HepG2 (cell line): ENCODE measurements around the gene GCC1. TPM values are rescaled to one million over a fixed set of nuclear protein-coding genes. Genes with fewer than 3 reads are reported as not detected.

ENCODE experiments used
- ATAC-seq: fragments of 200-7000 bp; cut with Tn5 transposase; 3 replicates; pipeline ENCODE4 v1.9.1; 2020; ENCODE audit warnings: mild to moderate bottlenecking, moderate library complexity
- BruUV-seq: library from RNA; stranded (reverse); fragments of 400-500 nt; replicated peaks from 2 replicates; lab custom pipeline; 2021; lab: Mats Ljungman, UMichigan
- CTCF ChIA-PET: fragments of 300-600 bp; formaldehyde crosslinking; extraction: SDS; loops from one replicate; lab custom pipeline; 2021; ENCODE audit warnings: low total read pairs, inconsistent platforms, low intra/inter-chr PET ratio; lab: Yijun Ruan, JAX
- POLR2A ChIA-PET: fragments of 350-600 bp; sonication (Branson Sonifier 250); formaldehyde crosslinking; loops from one replicate; lab custom pipeline; 2020; ENCODE audit warnings: antibody characterized with exemption, inconsistent platforms; lab: Yijun Ruan, JAX
- DNase-seq: peaks from one replicate; pipeline ENCODE4 v3.0.0-alpha.2; 2015; ENCODE audit warnings: low spot score
- FAIRE-seq: peaks from 3 replicates; lab custom pipeline; 2011; peaks lifted over from hg19 to GRCh38; lab: Jason Lieb, UNC
- H2AFZ ChIP-seq: one replicate; pipeline ENCODE4 v1.6.1; 2011; ENCODE audit warnings: low read length, inconsistent platforms
- H3K27ac ChIP-seq: fragments of 300-600 bp; 3 replicates; pipeline ENCODE4 v1.8.0; 2011; ENCODE audit warnings: mixed run types, mild to moderate bottlenecking, mixed read lengths, low read length, inconsistent platforms; ENCODE audit not compliant: insufficient read depth; ENCODE audit errors: extremely low read length
- H3K27me3 ChIP-seq, 2 experiments: fragments of 200-600 bp in 1 of 2; 2 replicates in 1 of 2; 3 replicates in 1 of 2; pipeline versions ENCODE4 v1.6.0 to v1.8.0; 2011; ENCODE audit warnings: low read length in 2 of 2, mild to moderate bottlenecking in 2 of 2, moderate library complexity in 2 of 2, inconsistent platforms in 1 of 2; ENCODE audit not compliant: insufficient read depth in 2 of 2, control insufficient read depth in 1 of 2
- H3K36me3 ChIP-seq, 2 experiments: fragments of 200-600 bp in 1 of 2; replicated peaks in 1 of 2; 2 replicates in 1 of 2; 3 replicates in 1 of 2; pipeline versions ENCODE4 v1.5.1 to v1.8.0; 2011; ENCODE audit warnings: low read length in 2 of 2, inconsistent platforms in 1 of 2; ENCODE audit not compliant: insufficient read depth in 2 of 2, control insufficient read depth in 1 of 2
- H3K4me1 ChIP-seq: 2 replicates; pipeline ENCODE4 v1.5.1; 2012; ENCODE audit warnings: low read length, inconsistent platforms; ENCODE audit not compliant: insufficient read depth
- H3K4me2 ChIP-seq: 2 replicates; pipeline ENCODE4 v1.6.0; 2011; ENCODE audit warnings: low read depth, low read length, inconsistent platforms
- H3K4me3 ChIP-seq, 3 experiments: fragments of 200-600 bp in 1 of 3; sonication (generic), shearing (Covaris generic) in 1 of 3; replicated peaks in 1 of 3; 2 replicates each; pipeline ENCODE4 v1.5.1; 2011 to 2016; ENCODE audit warnings: low read length in 3 of 3, inconsistent platforms in 2 of 3, low read depth in 2 of 3, mild to moderate bottlenecking in 2 of 3, control low read depth in 1 of 3, mixed read lengths in 1 of 3; ENCODE audit not compliant: insufficient read depth in 1 of 3
- H3K79me2 ChIP-seq: one replicate; pipeline ENCODE4 v1.6.1; 2011; ENCODE audit warnings: low read length, inconsistent platforms; ENCODE audit not compliant: insufficient read depth
- H3K9ac ChIP-seq: 2 replicates; pipeline ENCODE4 v1.6.0; 2011; ENCODE audit warnings: mild to moderate bottlenecking, low read depth, low read length, inconsistent platforms; ENCODE audit not compliant: insufficient read depth
- H3K9me3 ChIP-seq: 2 replicates; pipeline ENCODE4 v1.5.1; 2012; ENCODE audit warnings: mild to moderate bottlenecking, low read length
- H4K20me1 ChIP-seq: 2 replicates; pipeline ENCODE4 v1.6.0; 2011; ENCODE audit warnings: inconsistent platforms, mild to moderate bottlenecking, low read length, moderate library complexity; ENCODE audit not compliant: insufficient read depth
- ARID3A ChIP-seq: IDR thresholded peaks from 2 replicates; pipeline ENCODE4 v1.6.1; 2012; ENCODE audit warnings: low read depth, low read length, improper control_type of control experiment
- DNMT1 ChIP-seq: sonication (generic); formaldehyde crosslinking; IDR thresholded peaks from 2 replicates; pipeline ENCODE4 v1.5.1; 2020; ENCODE audit warnings: mild to moderate bottlenecking, missing genetic modification reagents
- E2F1 ChIP-seq: sonication (generic); formaldehyde crosslinking; IDR thresholded peaks from 2 replicates; pipeline ENCODE4 v1.5.0; 2020; ENCODE audit warnings: missing genetic modification reagents
- ISX ChIP-seq: sonication (generic); formaldehyde crosslinking; conservative IDR thresholded peaks from 2 replicates; pipeline ENCODE4 v1.5.0; 2020; ENCODE audit warnings: missing genetic modification reagents
- MATR3 ChIP-seq: sonication (generic); formaldehyde crosslinking; IDR thresholded peaks from 2 replicates; pipeline ENCODE4 v1.4.0; 2020; ENCODE audit warnings: missing genetic modification reagents
- PHF20 ChIP-seq: sonication (generic); formaldehyde crosslinking; IDR thresholded peaks from 2 replicates; pipeline ENCODE4 v1.5.0; 2020; ENCODE audit warnings: mild to moderate bottlenecking, missing genetic modification reagents
- RAD21 ChIP-seq: fragments of 450-650 bp; formaldehyde crosslinking; IDR thresholded peaks from 2 replicates; pipeline ENCODE4 v1.5.0; 2020; ENCODE audit warnings: mild to moderate bottlenecking
- RCOR2 ChIP-seq: IDR thresholded peaks from 2 replicates; pipeline ENCODE4 v1.6.1; 2016; ENCODE audit warnings: missing biosample characterization, missing genetic modification reagents
- SMC3 ChIP-seq: IDR thresholded peaks from 2 replicates; pipeline ENCODE4 v1.6.1; 2011; ENCODE audit warnings: low read length, improper control_type of control experiment
- STAG1 ChIP-seq: sonication (generic); formaldehyde crosslinking; IDR thresholded peaks from 2 replicates; pipeline ENCODE4 v1.4.0; 2020; ENCODE audit warnings: missing genetic modification reagents
- THRA ChIP-seq: sonication (generic); formaldehyde crosslinking; IDR thresholded peaks from 2 replicates; pipeline ENCODE4 v1.4.0; 2020; ENCODE audit warnings: missing genetic modification reagents, borderline replicate concordance
- XBP1 ChIP-seq: sonication (generic); formaldehyde crosslinking; IDR thresholded peaks from 2 replicates; pipeline ENCODE4 v1.5.0; 2020; ENCODE audit warnings: missing genetic modification reagents
- ZNF18 ChIP-seq: sonication (generic); formaldehyde crosslinking; IDR thresholded peaks from 2 replicates; pipeline ENCODE4 v1.8.0; 2022; ENCODE audit warnings: mild to moderate bottlenecking, missing genetic modification reagents; ENCODE audit not compliant: insufficient replicate concordance
- ZNF224 ChIP-seq: sonication (generic); formaldehyde crosslinking; IDR thresholded peaks from 2 replicates; pipeline ENCODE4 v1.5.0; 2020; ENCODE audit warnings: mild to moderate bottlenecking, missing genetic modification reagents
- ZNF644 ChIP-seq: IDR thresholded peaks from 2 replicates; pipeline ENCODE4 v1.6.1; 2016; ENCODE audit warnings: low read depth
- ZNF879 ChIP-seq: sonication (generic); formaldehyde crosslinking; IDR thresholded peaks from 2 replicates; pipeline ENCODE4 v1.8.1; 2023; ENCODE audit warnings: missing genetic modification reagents
- WGBS: methylation state at CpG from one replicate; pipeline ENCODE4 v1.1.6; 2017; ENCODE audit warnings: low lambda C conversion rate; 5-methylcytosine and 5-hydroxymethylcytosine counted together
- in situ Hi-C: cut with HindIII; loops from 2 replicates; pipeline ENCODE4 v1.10.0; 2017; ENCODE audit warnings: low pct_unique_long_range_greater_than_20kb; ENCODE audit not compliant: extremely low pct_ligation_motif_present
- intact Hi-C: fragments of 100-400 bp; cut with micrococcal nuclease; formaldehyde crosslinking; loops from one replicate; pipeline ENCODE4 v1.10.0; 2022; ENCODE audit not compliant: unreplicated experiment
- polyA plus RNA-seq, 8 experiments: library from polyadenylated mRNA; depleted of rRNA in 3 of 8; stranded (reverse) in 7 of 8; unstranded in 1 of 8; fragments of >200 nt; fragmentation: Illumina TruSeq in 4 of 8; extraction: Trizol in 4 of 8; gene quantifications; 2 replicates each; pipeline versions ENCODE4 v1.2.1 to v1.2.3, GENCODE V29; 2011 to 2016; ENCODE audit warnings: low read depth in 4 of 8, missing spikeins in 1 of 8, mixed read lengths in 1 of 8; ENCODE audit not compliant: insufficient read depth in 1 of 8
- total RNA-seq, 5 experiments: library from RNA; depleted of rRNA; stranded (reverse); fragments of >200 nt; fragmentation: Illumina TruSeq; extraction: Trizol; gene quantifications; 2 replicates each; pipeline ENCODE4 v1.2.3, GENCODE V29; 2016; ENCODE audit warnings: low read depth in 1 of 5
- TF ChIP-seq, protein P1 (sequence below): sonication (generic); formaldehyde crosslinking; IDR thresholded peaks from 2 replicates; pipeline ENCODE4 v1.5.0; 2020; ENCODE audit warnings: mild to moderate bottlenecking, missing genetic modification reagents, moderate library complexity

Gene GCC1
- total and polyA plus RNA-seq, 2 of the 13 experiments (the other 11 are each of a cell fraction or from before 2014, with no cell fraction given) = 2.5 to 15.3 TPM

GRCh38 chr7:127629268-127629854 is 44.0 kb upstream of the GCC1 start:
- CTCF ChIA-PET = interaction anchor here (1.9 to 2.1 kb wide), 2 partner anchors 40 to 125 kb away, joined by 7 to 8 read pairs; partner anchors contain the start of gene ARF5
- WGBS = 3% methylated on average over 5 of the region's 5 CpGs
- Histone ChIP-seq H3K27me3 (no peaks in the 10 kb centered on the region; a peak in 1 of 5 replicates), H3K79me2 (no peaks in the 10 kb centered on the region), H3K27ac (no peak overlapping the region), H3K9ac (0 out of 2 replicates have a peak overlapping the region, but pooled peaks have one; percentile 21), H3K36me3 (no peaks in the 10 kb centered on the region), H3K9me3 (no peaks in the 10 kb centered on the region), H2AFZ (peak overlapping the region; percentile 76), H3K4me2 (peak overlapping the region; percentile 71), H3K4me1 (no peaks in the 10 kb centered on the region), H4K20me1 (0 out of 2 replicates have a peak, but pooled peaks cover 2% of the 10 kb centered on the region), H3K4me3 (peak overlapping the region in 1 of 3 experiments; percentile 26; a peak in 1 of 6 replicates)
- POLR2A ChIA-PET = no interaction called here
- peak; percentile 33 for DNase-seq
- FAIRE-seq = peak; percentile 63
- in situ Hi-C loops (no loop called here), intact Hi-C loops (loop anchor here (1.0 to 2.0 kb wide), 3 partner anchors 41 to 281 kb away; partner anchors contain the start of gene ARF5)
- peak; percentile 98 for ATAC-seq
- no TSS peak for BruUV-seq
- TF ChIP-seq ZNF224 (CRISPR knock-in tag) (no peak), RAD21 (CRISPR knock-in tag) (peak; percentile 52), SMC3 (peak; percentile 33; the same call in 1 of the 2 replicates), ISX (CRISPR knock-in tag) (no peak), E2F1 (no peak), RCOR2 (CRISPR knock-in tag) (no peak), ZNF18 (CRISPR knock-in tag) (no peak), PHF20 (CRISPR knock-in tag) (no peak), DNMT1 (CRISPR knock-in tag) (no peak), ZNF879 (no peak), STAG1 (CRISPR knock-in tag) (peak; percentile 59), ARID3A (no peak), ZNF644 (no peak), MATR3 (CRISPR knock-in tag) (no peak), THRA (CRISPR knock-in tag) (0 out of 2 replicates have a peak, but pooled peaks have one; percentile 17), XBP1 (no peak)
- TF ChIP-seq, protein P1, sequence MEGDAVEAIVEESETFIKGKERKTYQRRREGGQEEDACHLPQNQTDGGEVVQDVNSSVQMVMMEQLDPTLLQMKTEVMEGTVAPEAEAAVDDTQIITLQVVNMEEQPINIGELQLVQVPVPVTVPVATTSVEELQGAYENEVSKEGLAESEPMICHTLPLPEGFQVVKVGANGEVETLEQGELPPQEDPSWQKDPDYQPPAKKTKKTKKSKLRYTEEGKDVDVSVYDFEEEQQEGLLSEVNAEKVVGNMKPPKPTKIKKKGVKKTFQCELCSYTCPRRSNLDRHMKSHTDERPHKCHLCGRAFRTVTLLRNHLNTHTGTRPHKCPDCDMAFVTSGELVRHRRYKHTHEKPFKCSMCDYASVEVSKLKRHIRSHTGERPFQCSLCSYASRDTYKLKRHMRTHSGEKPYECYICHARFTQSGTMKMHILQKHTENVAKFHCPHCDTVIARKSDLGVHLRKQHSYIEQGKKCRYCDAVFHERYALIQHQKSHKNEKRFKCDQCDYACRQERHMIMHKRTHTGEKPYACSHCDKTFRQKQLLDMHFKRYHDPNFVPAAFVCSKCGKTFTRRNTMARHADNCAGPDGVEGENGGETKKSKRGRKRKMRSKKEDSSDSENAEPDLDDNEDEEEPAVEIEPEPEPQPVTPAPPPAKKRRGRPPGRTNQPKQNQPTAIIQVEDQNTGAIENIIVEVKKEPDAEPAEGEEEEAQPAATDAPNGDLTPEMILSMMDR (CRISPR knock-in tag) = peak; percentile 88
